Lower leg skin (tissue), 3 donors: ENCODE results near the gene GIMAP8.

Source experiments
- POLR2A ChIP-seq, 2 donors: fragments of 450-650 bp; IDR thresholded peaks; one replicate each; pipeline ENCODE4 v1.6.1; 2016 to 2017; ENCODE audit warnings: antibody characterized with exemption in 2 of 2, mild to moderate bottlenecking in 1 of 2, moderate library complexity in 1 of 2
- TF ChIP-seq, protein P1 (sequence below), 3 donors: fragments of 450-650 bp; IDR thresholded peaks; one replicate each; pipeline ENCODE4 v1.5.1; 2016; ENCODE audit warnings: antibody characterized with exemption in 3 of 3, mild to moderate bottlenecking in 3 of 3, moderate library complexity in 2 of 3

DNA sequence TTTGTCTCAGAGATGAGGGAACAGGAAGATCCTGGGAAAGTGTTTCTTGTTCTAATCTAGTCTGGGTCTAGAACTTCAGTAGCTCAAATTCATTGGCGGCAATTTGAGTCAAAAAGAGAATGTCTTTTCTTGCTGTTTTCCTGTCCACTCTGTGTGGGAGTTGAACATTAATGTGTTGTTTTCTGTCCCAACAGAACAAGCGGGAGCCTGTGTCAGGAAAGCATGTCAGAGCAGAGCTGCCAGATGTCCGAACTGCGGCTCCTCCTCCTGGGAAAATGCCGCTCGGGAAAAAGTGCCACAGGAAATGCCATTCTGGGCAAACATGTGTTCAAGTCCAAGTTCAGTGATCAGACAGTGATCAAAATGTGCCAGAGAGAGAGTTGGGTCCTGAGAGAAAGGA lies 16.0 kb downstream of the GIMAP8 start:
- TF ChIP-seq, protein P1, sequence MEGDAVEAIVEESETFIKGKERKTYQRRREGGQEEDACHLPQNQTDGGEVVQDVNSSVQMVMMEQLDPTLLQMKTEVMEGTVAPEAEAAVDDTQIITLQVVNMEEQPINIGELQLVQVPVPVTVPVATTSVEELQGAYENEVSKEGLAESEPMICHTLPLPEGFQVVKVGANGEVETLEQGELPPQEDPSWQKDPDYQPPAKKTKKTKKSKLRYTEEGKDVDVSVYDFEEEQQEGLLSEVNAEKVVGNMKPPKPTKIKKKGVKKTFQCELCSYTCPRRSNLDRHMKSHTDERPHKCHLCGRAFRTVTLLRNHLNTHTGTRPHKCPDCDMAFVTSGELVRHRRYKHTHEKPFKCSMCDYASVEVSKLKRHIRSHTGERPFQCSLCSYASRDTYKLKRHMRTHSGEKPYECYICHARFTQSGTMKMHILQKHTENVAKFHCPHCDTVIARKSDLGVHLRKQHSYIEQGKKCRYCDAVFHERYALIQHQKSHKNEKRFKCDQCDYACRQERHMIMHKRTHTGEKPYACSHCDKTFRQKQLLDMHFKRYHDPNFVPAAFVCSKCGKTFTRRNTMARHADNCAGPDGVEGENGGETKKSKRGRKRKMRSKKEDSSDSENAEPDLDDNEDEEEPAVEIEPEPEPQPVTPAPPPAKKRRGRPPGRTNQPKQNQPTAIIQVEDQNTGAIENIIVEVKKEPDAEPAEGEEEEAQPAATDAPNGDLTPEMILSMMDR (IDR thresholded peaks at IDR 0.05) = no peak
- no peak for TF ChIP-seq POLR2A (IDR thresholded peaks at IDR 0.05)
